NT2/D1 (cell line): ENCODE data around the gene TNFRSF8.

Source experiments
- SUZ12 ChIP-seq: IDR thresholded peaks from 2 replicates; pipeline ENCODE4 v1.6.1; 2011; ENCODE audit not compliant: insufficient read length, insufficient read depth; ENCODE audit errors: extremely low read depth
- YY1 ChIP-seq: IDR thresholded peaks from 2 replicates; pipeline ENCODE4 v1.6.1; 2011; ENCODE audit not compliant: insufficient read length, insufficient read depth

DNA sequence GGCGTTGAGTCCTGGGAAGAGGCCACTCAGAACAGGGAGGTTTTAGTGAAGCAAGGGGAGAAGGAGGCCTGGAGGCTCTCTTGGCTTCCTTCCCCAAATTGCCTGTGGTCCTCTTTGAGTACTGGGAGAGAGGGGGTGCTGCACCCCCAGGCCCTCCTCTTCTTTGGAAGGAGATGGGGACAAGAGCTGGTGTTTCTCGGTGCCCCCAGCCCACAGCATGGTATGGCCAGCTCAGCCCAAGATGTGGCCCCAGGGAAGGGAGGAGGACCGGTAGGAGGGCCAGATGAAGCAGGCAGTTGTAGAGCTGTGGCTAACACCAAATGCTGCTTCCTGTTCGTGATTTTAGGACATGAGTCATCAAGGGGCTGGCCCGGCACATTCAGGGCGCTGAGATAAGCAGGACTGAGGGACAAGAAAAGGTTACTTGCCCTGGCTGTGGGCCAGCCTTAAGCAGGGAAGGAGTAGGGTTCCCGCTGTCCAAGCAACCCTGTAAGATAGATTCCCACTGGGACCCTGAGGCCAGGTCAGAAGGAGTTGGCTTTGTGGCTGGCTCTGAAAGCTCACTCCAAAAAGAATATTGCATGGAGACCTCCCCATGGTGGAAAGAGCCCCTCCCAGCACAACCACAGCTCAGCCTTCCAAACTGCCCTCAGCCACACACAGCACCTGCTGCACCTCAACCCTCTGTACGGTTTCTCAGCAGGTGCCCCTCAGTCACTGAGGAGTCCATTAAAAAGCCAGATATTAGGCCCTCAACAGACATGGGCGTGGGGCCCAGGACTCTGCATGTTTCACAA is 98.8 kb downstream of the TNFRSF8 start:
- TF ChIP-seq YY1 (no peak), SUZ12 (no peak)
